ENCODE results near the gene SLC37A4. TPM values are rescaled to one million over a fixed set of nuclear protein-coding genes. Genes with fewer than 3 reads are reported as not detected.
"Not testable (repeated sequence)": the region's sequence is repeated elsewhere in the genome, so short reads cannot be mapped to it uniquely, and the experiment has no call there.

SLC37A4 gene
- total and polyA plus RNA-seq, 2 of the 13 experiments (the other 11 are each of a cell fraction or from before 2014, with no cell fraction given): 43.0 to 56.1 TPM

GRCh38 chr11:118996926-118997626 lies 33.6 kb downstream of the SLC37A4 start (continued):
- TF ChIP-seq ZNF512 (CRISPR knock-in tag; IDR thresholded peaks at IDR 0.05) (no peak), CCDC6 (CRISPR knock-in tag; IDR thresholded peaks at IDR 0.05) (0 out of 2 replicates have a peak, but pooled peaks have one; percentile 33), ZBTB7B (CRISPR knock-in tag; IDR thresholded peaks at IDR 0.05) (0 out of 2 replicates have a peak, but pooled peaks have one; percentile 4), WIZ (CRISPR knock-in tag; IDR thresholded peaks at IDR 0.05) (peak; percentile 21; the same call in 1 of the 2 replicates), ZBTB4 (CRISPR knock-in tag; IDR thresholded peaks at IDR 0.05; ENCODE audit: borderline replicate concordance) (no peak), TMF1 (CRISPR knock-in tag; IDR thresholded peaks at IDR 0.05; ENCODE audit: low read depth) (no peak), SIN3A (IDR thresholded peaks at IDR 0.05; ENCODE audit: borderline replicate concordance, low read depth, low read length) (no peak), ZNF629 (CRISPR knock-in tag; conservative IDR thresholded peaks at IDR 0.05) (no peak), ZNF510 (CRISPR knock-in tag; IDR thresholded peaks at IDR 0.05; ENCODE audit: low read depth) (0 out of 2 replicates have a peak, but pooled peaks have one; percentile 3), TEAD3 (CRISPR knock-in tag; optimal IDR thresholded peaks at IDR 0.05; ENCODE audit: borderline replicate concordance) (peak; percentile 3), ZBTB42 (CRISPR knock-in tag; IDR thresholded peaks at IDR 0.05) (no peak), NKX3-1 (CRISPR knock-in tag; IDR thresholded peaks at IDR 0.05) (0 out of 2 replicates have a peak, but pooled peaks have one; percentile 15), ARNT2 (CRISPR knock-in tag; IDR thresholded peaks at IDR 0.05; ENCODE audit: low read depth) (no peak), HOXA5 (CRISPR knock-in tag; IDR thresholded peaks at IDR 0.05) (peak; percentile 12; the same call in 1 of the 2 replicates), ZNF670 (CRISPR knock-in tag; IDR thresholded peaks at IDR 0.05; ENCODE audit: borderline replicate concordance) (0 out of 2 replicates have a peak, but pooled peaks have one; percentile 4), ZNF737 (CRISPR knock-in tag; IDR thresholded peaks at IDR 0.05; ENCODE audit: borderline replicate concordance) (no peak)

GRCh38 chr11:118991486-118992038 lies 39.1 kb downstream of the SLC37A4 start:
- DNase-seq (ENCODE audit: low spot score); H3K9me3 ChIP-seq (ENCODE audit: low read length); ATAC-seq; H3K27ac ChIP-seq (ENCODE audit: extremely low read length, insufficient read depth, low read length); in situ Hi-C loops (cut with HindIII; ENCODE audit: extremely low pct_ligation_motif_present, low pct_unique_long_range_greater_than_20kb); H3K9ac ChIP-seq (ENCODE audit: insufficient read depth, low read depth, low read length); H3K79me2 ChIP-seq (ENCODE audit: insufficient read depth, low read length); POLR2A ChIA-PET; H3K4me3 ChIP-seq (replicated peaks in 1 of 3; ENCODE audit: insufficient read depth in 1 of 3, low read depth in 2 of 3, low read length in 3 of 3); H3K27me3 ChIP-seq (ENCODE audit: control insufficient read depth in 1 of 2, insufficient read depth in 2 of 2, low read length in 2 of 2); FAIRE-seq; intact Hi-C loops (cut with micrococcal nuclease; ENCODE audit: unreplicated experiment); CTCF ChIA-PET (ENCODE audit: low intra/inter-chr PET ratio, low total read pairs); H3K4me2 ChIP-seq (ENCODE audit: low read depth, low read length); H3K36me3 ChIP-seq (replicated peaks in 1 of 2; ENCODE audit: control insufficient read depth in 1 of 2, insufficient read depth in 2 of 2, low read length in 2 of 2); BruUV-seq (replicated peaks); H4K20me1 ChIP-seq (ENCODE audit: insufficient read depth, low read length); H2AFZ ChIP-seq (ENCODE audit: low read length): not testable (repeated sequence)
- WGBS (ENCODE audit: low lambda C conversion rate): 100% methylated on average over 7 of the region's 44 CpGs
- peaks cover 12% of the 10 kb centered on the region for H3K4me1 ChIP-seq (ENCODE audit: insufficient read depth, low read length)

Measured in HepG2 (cell line).